HG03139 (cell line): ENCODE results near the gene STXBP4.
"Not testable (repeated sequence)": the region's sequence is repeated elsewhere in the genome, so short reads cannot be mapped to it uniquely, and the experiment has no call there.

ENCODE experiments used
- ATAC-seq: cut with Tn5 transposase; IDR thresholded peaks from one replicate; pipeline ENCODE4 v1.9.1; 2021; ENCODE audit not compliant: unreplicated experiment

STXBP4 gene

DNA sequence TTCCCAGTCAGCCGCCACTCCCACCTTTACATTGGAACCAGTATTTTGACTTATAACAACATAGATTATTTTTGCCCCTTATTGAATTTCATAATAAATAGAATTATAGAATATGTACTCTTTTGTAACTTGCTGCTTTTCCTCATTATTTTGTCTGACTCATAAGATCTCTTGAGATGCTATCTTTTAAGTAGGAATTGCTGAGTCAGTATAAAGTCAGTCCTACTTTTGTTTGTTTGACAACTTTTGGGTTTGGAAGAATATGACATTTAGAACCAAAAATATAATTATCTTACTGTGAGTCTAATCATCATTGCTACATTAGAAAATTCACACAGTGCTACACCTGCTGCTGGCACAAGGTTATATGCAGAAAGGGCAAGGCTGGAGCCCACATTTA is 69.7 kb downstream of the STXBP4 start:
- ATAC-seq: no peak

DNA sequence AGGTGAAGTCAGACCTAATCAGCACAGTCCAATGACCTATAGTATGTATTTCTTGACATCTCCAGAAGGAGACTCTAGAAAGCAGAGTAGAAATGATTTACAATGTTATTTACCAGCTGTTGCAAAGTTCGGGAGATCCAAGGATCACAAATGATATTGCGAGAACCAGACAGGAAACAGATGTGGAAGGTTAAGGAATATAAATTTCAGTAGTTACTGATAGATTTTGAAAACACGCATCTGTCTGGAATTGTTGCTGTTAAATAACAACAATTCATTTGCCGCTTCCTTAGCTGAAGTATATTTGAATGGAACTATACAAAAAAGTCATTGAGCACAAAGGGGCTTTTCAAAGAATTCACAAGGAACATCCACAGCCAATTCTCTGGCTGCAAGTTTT is 72.0 kb downstream of the STXBP4 start:
- no peak for ATAC-seq

DNA sequence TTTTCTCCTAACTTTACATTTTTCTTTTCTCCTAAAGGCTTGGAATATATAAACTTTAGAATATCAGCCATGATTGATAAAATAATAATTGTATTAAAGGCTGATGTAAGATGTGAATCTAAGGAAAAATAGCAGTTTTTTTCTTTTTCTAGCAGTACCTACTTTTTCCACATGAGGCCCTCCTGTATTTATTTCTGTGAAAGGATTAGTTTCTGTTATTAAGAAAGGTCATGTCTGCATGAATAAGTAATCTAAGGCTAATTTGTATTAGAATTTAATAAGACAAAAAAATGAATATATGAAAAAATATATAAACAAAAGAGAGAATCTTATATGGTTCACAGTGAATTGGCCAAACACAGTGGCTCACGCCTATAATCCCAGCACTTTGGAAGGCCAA is 85.3 kb downstream of the STXBP4 start:
- ATAC-seq: no peak

DNA sequence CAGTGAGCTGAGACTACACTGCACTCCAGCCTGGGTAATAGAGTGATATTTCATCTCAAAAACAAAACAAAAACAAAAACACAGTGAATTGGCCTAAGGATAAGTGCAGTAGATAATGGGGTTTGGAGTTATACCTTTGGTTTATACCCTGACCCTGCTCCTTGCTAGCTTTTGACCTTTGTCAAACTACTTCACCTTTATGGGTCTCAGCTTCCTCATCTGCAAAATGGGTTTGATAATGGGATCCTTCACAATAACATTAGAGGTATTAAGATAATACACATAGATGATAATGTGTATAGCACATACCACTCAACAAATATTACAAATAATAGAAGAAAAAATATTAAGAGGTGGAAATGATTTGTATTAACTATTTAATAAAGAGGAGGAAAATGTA is 85.9 kb downstream of the STXBP4 start:
- ATAC-seq: no peak

DNA sequence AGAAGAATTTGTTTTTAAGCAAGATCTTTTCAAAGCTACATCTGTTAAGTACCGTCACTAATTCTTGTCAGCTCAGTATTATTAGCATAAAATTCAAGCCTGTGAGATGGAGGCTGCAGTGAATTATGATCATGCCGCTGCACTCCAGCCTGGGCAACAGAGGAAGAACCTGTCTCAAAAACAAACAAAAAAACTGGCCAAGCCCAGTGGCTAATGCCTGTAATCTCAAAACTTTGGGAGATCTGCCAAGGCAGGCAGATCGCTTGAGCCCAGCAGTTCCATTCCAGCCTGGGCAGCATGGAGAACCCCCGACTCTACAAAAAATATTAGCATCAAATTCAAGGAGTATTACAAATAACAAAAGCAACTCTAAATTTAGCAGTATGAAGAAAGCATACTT is 88.0 kb downstream of the STXBP4 start:
- ATAC-seq: no peak

DNA sequence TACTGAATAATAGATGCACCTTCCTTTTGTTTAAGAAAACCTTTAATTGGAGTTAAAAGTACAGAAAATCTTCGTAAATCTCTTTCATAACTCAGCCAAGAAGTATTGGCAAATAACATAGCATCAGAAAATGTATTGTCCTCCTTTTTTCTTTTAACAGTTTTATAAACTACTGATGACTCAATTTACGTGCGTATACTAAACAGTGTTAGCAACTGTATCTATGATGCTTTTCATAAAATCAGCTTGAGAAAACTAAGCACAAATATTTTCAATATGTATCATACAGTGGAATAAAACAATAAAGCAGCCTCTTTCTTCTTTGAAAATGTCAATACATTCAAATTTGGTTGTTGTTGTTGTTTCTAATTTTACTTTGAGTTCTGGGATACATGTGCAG is 88.6 kb downstream of the STXBP4 start:
- no peak for ATAC-seq

DNA sequence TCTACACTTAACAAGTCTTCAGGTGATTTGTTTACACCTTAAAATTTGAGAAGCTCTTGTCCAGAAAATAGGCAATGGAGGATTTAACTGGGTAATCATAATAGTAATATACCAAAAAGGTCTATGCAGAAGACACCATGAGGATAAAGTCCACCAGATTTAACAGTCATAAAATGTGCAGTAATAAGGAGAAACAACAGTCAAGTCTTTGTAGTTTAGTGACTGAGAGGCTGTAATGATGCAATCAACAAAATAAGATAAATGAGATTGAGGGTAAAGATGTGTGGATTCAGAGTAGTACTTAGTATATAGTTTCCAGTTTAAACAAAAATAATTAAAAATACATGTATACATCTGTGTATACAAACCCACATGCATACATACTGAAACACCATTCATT is 91.2 kb downstream of the STXBP4 start:
- no peak for ATAC-seq

DNA sequence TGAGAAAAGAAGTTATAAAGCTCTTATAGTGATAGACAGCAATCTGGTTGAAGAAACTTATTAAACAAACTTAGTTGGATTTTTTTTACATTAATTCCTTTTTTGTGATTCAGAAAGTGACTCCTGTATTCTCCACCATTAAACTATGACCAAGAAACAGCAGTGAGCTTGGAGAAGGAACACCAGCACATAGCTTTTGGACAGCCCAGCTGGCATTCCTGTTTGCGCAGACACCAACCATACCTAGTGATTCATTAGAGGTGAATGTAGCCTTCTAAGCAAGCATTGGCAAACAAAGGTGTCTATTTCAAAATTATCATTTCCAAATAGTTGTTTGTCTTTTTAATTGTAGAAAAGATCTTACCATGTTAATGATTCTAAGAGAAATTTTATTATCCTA is 94.4 kb downstream of the STXBP4 start:
- ATAC-seq: no peak

DNA sequence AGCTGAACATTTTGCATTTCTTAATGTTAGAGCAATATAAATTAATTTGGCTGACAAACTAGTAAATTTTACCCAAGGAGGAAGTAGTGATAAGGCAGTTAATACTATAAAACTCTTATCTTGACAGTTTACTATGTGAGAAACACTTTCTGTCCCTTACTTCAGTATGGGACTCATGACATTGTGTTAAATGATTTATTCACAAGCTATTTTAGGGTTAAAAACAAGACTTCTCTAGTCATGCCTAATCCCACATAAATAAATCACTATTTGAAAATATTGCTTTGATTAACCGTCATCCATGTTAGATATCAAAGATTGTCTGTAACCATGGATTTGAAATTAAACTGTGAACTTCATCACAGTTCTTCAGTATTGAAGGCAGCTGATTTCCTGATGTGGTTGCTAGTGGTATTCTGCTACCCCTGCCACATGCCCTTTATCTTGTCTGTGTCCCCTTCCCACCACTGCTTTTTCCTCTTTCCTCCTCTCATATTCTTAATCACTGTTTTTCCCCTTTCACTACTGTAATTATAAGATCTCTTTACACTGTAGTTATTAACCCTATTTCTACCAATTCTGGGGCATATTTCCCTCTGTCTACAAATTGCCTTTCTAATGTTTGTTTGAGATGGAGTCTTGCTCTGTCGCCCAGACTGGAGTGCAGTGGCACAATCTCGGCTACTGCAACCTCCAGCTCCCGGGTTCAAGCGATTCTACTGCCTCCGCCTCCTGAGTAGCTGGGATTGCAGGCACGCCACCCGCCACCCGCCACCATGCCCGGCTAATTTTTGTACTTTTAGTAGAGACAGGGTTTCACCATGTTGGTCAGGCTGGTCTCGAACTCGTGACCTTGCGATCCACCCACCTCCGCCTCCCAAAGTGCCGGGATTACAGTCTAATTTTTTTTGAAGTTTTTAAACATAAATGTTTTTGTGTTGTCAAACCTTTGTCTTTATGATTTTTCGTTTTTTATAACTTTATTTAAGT is 95.6 kb downstream of the STXBP4 start:
- no peak for ATAC-seq

DNA sequence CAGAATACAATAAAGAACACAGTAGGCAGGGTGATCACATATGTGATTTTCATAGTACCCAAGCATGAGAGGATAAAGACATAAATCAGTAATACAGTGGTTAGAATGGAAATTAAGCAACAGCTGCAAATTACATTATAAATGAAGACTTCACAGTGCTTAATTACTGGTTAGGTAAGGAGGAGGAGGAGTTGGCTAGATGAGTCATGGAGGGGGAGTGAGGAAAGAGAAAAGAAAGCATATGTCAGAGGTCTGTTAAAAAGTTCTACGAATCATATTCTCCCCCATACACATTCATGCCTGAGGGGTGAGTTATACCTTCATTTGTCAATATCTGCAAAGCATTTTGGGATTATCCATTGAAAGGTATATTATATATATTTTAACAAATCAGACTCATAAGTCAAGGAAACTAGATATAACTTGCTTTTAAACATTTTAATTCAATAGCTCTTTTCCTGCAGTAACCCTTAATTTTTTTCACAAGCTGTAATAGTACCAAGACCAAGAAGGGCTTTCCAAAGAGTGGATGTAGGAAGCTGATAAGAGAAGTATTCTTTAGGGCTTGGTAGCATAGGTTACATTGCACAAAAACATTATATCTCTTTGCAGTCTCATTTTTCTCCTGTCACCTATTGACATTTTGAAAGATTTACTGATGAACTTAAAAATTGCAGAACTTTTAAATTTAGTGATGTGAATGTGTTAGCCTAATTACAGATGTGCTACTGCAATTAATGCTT is 99.3 kb downstream of the STXBP4 start:
- ATAC-seq: no peak

DNA sequence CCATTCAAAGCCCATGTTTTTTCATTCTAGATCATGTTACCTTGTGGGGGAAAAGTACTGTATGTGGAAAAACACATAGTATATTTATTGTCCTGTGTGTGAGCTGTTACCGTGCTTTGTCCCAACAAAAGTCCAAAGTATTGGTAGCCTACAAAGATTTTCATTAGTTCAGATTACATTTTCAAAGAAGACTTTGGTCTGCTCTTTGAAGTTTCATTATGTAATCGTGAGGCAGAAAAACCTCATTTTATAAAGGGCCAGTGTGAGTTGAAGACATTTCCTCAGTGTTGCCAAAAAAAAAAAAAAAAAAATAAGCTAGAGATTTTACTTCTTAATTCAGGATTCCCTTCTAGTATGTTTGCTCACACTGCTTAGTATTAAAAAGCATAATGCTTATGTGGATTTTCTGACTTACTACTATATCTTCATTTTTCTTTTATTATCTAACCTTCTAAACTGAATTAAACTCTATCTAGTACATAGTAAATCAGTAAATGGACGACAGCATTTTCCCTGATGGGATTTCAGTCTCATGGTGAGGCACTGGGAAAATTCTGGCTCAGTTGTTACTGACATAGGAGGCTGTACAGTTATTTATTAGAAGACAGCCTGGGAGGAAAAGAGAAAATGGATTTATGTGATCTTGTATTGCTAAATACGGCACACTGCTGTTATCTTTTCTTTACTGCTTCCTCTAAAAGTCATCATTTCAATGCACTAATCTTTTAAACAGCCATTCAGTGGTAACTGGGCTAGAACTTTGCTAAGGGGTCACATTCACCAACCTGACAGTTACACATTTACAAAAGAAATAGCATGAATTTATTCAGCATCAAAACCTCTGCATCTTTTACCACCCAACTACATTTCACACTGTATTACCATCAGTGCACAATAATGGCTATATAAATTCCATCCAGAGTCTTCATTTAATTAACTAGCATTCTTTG is 100.6 kb downstream of the STXBP4 start:
- no peak for ATAC-seq

DNA sequence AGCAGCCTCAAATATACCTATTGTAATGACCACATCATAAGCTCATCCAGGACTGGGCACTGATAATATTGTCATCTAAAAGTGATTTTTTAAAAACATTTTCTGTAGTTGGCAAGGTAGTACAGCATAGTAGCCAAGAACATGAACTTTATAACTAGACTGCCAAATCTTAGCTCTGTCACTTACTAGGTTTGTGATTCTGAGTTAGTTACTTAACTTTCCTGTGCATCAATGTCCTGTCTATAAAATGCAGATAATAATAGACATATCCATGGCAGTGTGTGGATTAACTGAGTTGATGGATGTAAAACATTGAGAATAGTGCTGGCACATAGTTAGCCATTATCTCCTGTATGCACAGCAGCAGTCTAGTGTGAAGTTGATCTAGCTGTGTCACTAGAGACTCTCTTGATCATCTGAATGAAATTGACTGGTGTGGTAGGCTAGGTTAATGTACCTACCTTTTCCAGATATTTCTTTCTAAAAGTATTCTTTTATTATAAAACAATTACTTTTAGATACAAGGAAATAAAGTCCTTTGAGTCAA is 101.5 kb downstream of the STXBP4 start:
- no peak for ATAC-seq

DNA sequence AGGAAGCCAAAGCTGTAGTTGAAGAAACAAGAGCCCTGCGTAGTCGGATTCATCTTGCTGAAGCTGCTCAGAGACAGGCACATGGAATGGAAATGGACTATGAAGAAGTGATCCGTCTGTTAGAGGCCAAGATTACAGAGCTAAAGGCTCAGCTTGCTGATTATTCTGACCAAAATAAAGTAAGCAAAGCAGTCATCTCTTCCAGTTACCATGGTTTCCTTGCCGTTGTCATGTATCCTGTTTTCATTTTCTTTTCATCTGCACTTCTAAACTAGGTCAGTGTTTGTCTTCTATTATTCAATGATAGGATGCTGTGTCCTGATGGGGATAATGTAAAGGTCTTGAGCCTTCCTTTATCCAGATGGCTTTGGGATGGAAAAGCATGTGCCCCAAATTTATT is 104.3 kb downstream of the STXBP4 start:
- ATAC-seq: no peak

DNA sequence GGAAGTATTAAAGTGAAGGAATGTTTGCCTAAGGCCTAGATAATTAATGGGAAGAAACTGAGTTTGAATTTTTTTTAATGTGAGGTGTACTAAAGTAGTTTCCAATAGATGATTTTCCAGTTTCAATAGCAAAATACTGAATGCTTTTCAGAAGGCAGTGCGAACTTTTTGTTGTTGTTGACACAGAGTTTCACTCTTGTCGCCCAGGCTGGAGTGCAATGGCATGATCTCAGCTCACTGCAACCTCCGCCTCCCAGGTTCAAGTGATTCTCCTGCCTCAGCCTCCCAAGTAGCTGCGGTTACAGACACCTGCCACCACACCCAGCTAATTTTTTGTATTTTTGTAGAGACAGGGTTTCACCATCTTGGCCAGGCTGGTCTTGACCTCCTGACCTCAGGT is 104.9 kb downstream of the STXBP4 start:
- not testable (repeated sequence) for ATAC-seq

DNA sequence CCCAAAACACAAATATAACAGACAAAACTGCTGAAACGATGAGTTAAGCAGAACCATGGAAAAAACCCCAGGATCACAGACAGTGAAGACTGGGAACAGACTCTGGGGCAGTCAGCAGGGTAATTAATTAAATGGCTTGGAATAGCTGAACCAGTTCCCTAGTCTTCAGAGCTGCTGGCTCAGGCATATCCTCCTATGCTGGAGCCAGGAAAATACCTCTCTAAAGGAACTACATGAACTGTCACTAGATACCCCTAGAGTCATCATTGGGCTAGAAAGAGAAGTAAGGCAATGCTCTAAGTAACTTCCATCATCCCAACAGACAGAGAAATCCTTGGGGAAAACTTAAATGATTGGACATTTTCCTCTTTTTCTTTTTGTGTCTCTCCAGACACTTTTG is 113.0 kb downstream of the STXBP4 start:
- ATAC-seq: no peak

DNA sequence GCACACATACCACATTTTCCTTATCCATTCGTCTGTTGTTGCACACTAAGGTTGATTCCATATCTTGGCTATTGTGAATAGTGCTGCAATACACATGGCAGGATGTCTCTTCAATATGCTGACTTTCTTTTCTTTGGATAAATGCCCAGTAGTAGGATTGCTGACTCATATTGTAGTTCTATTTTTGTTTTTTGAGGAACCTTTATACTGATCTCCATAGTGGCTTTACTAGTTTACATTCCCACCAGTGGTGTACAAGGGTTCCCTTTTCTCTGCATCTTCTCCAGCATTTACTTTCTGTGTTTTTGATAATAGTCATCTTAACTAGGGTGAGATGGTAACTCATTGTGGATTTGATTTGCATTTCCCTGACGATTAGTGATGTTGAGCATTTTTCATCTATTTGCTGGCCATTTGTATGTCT is 118.1 kb downstream of the STXBP4 start:
- ATAC-seq: no peak

DNA sequence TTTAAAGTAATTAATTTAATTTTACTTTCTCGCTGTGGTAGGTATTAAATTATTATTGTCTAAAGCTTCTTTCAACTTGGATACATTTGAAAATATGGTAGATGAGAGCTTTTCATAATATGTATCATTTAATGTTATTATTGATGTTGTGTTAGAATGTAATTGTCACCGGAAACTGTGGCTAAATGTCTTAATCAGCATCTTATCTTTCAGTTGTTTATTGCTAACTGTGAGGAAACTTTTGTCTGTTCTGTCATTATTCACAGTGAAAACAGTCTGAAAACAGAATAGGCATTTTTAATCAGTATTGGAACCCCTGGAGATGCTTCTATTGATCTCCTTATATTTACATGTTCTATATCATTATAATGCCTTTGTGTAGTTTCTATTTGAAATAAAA is 120.7 kb downstream of the STXBP4 start:
- ATAC-seq: no peak

DNA sequence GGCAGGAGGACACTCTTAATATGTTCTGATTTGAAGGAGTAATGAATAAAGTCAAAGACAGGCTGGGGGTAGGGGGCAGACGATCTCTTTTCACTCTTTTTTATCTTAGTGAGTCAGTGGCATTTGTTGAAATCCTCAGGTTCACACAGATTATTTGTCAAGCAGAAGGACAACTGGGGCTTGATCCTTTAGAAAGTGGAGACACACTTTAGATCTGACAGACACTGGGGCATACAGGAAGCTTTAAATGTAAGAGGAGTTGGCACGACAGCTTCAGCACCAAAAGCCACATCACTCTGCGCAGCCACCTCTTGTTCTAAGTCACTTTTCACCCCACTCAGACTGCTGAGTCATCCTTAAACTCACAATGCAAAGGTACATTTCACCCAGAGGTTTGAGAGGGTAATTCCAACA is 121.5 kb downstream of the STXBP4 start:
- ATAC-seq: peak; percentile 97

DNA sequence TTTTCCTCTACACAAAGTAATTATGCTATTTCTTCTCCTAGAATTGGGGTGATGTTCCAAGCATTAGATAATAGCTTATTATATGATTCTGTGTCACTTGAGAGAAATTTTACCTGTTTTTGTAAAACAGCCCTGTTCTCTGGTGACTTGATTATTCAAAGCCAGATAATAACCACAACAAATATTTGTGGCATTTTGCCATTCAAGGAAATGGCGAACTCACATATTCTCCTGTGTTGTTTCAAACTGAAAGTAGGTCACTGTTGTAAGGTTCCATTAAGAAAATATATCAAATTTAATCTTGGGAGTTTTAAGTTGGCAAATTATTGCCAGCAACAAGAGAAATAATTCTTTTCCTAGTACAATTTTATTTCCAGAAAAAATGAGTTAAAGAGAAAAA is 124.8 kb downstream of the STXBP4 start:
- ATAC-seq: no peak

DNA sequence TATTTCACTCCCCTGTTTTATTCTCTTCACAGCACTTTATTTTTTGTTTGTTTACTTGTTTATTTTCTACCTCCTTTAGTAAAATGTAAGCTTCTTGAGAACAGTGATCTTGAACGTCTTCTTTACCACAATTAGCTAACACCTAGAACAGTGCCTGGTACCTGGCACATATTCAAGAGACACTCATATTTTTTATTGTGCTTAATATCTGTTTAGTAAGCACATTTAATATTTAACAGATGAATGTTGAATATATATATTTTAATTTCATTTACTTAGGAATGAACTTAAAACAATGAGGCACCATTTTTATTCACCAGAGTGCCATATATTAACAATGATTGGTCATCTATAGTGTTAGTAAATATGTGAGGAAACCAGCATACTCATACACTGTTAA is 130.2 kb downstream of the STXBP4 start:
- no peak for ATAC-seq

DNA sequence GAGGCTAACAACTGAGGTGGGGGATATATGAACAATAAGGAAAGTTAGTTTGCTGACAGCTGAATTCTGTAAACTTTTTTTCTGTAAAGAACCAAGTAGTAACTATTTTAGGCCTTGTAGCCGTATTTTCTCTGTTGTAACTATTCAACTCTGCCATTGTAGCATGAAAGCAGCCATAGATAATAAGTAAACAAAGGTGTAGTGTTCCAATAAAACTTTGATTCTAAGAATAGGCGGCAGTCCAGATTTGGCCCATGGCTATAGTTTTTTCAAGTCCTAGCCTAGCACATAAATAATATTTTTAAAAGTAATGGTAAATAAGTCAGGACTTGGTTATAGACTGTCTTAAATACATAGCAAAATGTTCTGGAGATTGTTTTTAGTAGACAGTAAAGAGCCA is 142.0 kb downstream of the STXBP4 start:
- no peak for ATAC-seq
